HEK293T (cell line): ENCODE measurements around the gene ADPRHL1.

Experiments used
- ELF4 ChIP-seq: fragments of 450-650 bp; IDR thresholded peaks from 2 replicates; pipeline ENCODE4 v1.6.1; 2017; ENCODE audit warnings: antibody characterized with exemption
- NFRKB ChIP-seq: fragments of 450-650 bp; IDR thresholded peaks from 2 replicates; pipeline ENCODE4 v1.6.1; 2016; ENCODE audit warnings: mild to moderate bottlenecking, moderate library complexity

- TF ChIP-seq NFRKB = no peak
- TF ChIP-seq ELF4 = no peak
Observed at GRCh38 chr13:113403255-113404104, 49.8 kb downstream of the ADPRHL1 start.
